Measurements from ENCODE around the gene SHC2. TPM values are rescaled to one million over a fixed set of nuclear protein-coding genes. Genes with fewer than 3 reads are reported as not detected.

SHC2 gene
- total and polyA plus RNA-seq, 2 donors (not counting 3 experiments of a cell fraction or from before 2014, with no cell fraction given): 7.5 to 11.8 TPM

- BruUV-seq (replicated peaks): no TSS peak
- CTCF ChIA-PET: interaction anchor here (1.0 to 1.4 kb wide), 3 partner anchors 17 to 21 kb away, joined by 5 to 10 read pairs (median 7); no protein-coding TSS in a partner anchor
- TF ChIP-seq FOS (IDR thresholded peaks at IDR 0.05; ENCODE audit: borderline replicate concordance, insufficient read depth, low read length): no peak
- TF ChIP-seq JUN (IDR thresholded peaks at IDR 0.05; ENCODE audit: borderline replicate concordance, insufficient read depth, insufficient read length, low read depth): no peak
- TF ChIP-seq POLR2AphosphoS5 (IDR thresholded peaks at IDR 0.05; ENCODE audit: insufficient read depth, low read depth, low read length): no peak
- no peak for TF ChIP-seq EZH2 (IDR thresholded peaks at IDR 0.05; ENCODE audit: borderline replicate concordance, low read depth, low read length, severe bottlenecking)
- no peak for TF ChIP-seq MYC (IDR thresholded peaks at IDR 0.05; ENCODE audit: low read depth, low read length)
- no peak for TF ChIP-seq MAX (IDR thresholded peaks at IDR 0.05; ENCODE audit: insufficient read depth, insufficient read length)
- no peak for TF ChIP-seq POLR2A (IDR thresholded peaks at IDR 0.05; ENCODE audit: low read depth, low read length)
- no peak for TF ChIP-seq GATA2 (IDR thresholded peaks at IDR 0.05; ENCODE audit: insufficient read depth, insufficient read length, low read depth, low read length)
- no peak for TF ChIP-seq CTCF (IDR thresholded peaks at IDR 0.05; ENCODE audit: extremely low read depth in 1 of 2, insufficient read depth in 1 of 2, low read depth in 1 of 2, low read length in 2 of 2)
- Histone ChIP-seq H3K9me3 (replicated peaks; ENCODE audit: control insufficient read depth, insufficient read depth, low read length) (no peaks in the 10 kb centered on the region), H3K4me2 (ENCODE audit: insufficient read depth, low read length) (peak overlapping the region; percentile 70), H3K79me2 (ENCODE audit: control insufficient read depth, insufficient read depth, low read length) (no peaks in the 10 kb centered on the region), H3K9me1 (replicated peaks; ENCODE audit: control insufficient read depth, extremely low read depth, insufficient read depth, low read length) (no peaks in the 10 kb centered on the region), H4K20me1 (replicated peaks; ENCODE audit: control insufficient read depth, extremely low read depth, insufficient read depth, low read length) (no peaks in the 10 kb centered on the region), H3K27me3 (ENCODE audit: control insufficient read depth in 2 of 2, insufficient read depth in 2 of 2, low read length in 2 of 2) (no peaks in the 10 kb centered on the region), H2AFZ (ENCODE audit: low read depth, low read length) (peak overlapping the region; percentile 74), H3K4me3 (replicated peaks in 1 of 3; ENCODE audit: insufficient read depth in 1 of 3, low read depth in 1 of 3, low read length in 3 of 3) (peak overlapping the region; percentile 25 to 77 (median 53)), H3K27ac (ENCODE audit: insufficient read depth, low read depth, low read length) (no peak overlapping the region), H3K4me1 (ENCODE audit: control insufficient read depth, extremely low read depth, insufficient read depth, low read length) (peaks cover 7% of the 10 kb centered on the region), H3K36me3 (ENCODE audit: control insufficient read depth in 2 of 2, extremely low read depth in 1 of 2, insufficient read depth in 2 of 2, low read length in 2 of 2) (no peaks in the 10 kb centered on the region), H3K9ac (replicated peaks; ENCODE audit: extremely low read depth, insufficient read depth, low read length) (peak overlapping the region; percentile 94)
- intact Hi-C loops (cut with micrococcal nuclease) (loop anchor here (1.0 to 10.0 kb wide), 3 partner anchors 18 to 147 kb away; partner anchors contain the start of genes MIER2 and TPGS1), dilution Hi-C loops (cut with MboI; ENCODE audit: extremely low pct_ligation_motif_present, low sequenced_read_pairs) (no loop called here)
- DNase-seq (ENCODE audit: low read depth, low spot score) (peak; percentile 28), FAIRE-seq (no peak)
- POLR2A ChIA-PET: interaction anchor here (0.8 kb wide), 1 partner anchor 179 kb away, joined by 3 read pairs; no protein-coding TSS in a partner anchor
Measured at GRCh38 chr19:489418-490196, 28.8 kb upstream of the SHC2 start.

All from endothelial cell of umbilical vein (primary cell).